NCI-H1436 treated with DMSO at 0.1 percent for 48 hours (cell line): ENCODE measurements around the gene CCNY.
"Not testable (repeated sequence)": the region's sequence is repeated elsewhere in the genome, so short reads cannot be mapped to it uniquely, and the experiment has no call there.

Experiments
- DNase-seq: peaks from one replicate; lab custom pipeline; 2025; lab: John Stamatoyannopoulos, UW

The CCNY gene

GRCh38 chr10:35406003-35406630 lies 69.8 kb downstream of the CCNY start:
- not testable (repeated sequence) for DNase-seq

- DNase-seq = not testable (repeated sequence)
Measured at GRCh38 chr10:35407696-35408095, 71.4 kb downstream of the CCNY start.

GRCh38 chr10:35409094-35409582 lies 72.8 kb downstream of the CCNY start:
- DNase-seq = no peak

GRCh38 chr10:35409808-35410207 lies 73.5 kb downstream of the CCNY start:
- no peak for DNase-seq

- DNase-seq = no peak
Measured at GRCh38 chr10:35412003-35412723, 75.9 kb downstream of the CCNY start.

- DNase-seq = no peak
Measured at GRCh38 chr10:35412900-35413491, 76.7 kb downstream of the CCNY start.

GRCh38 chr10:35413985-35414861 lies 77.9 kb downstream of the CCNY start:
- DNase-seq = no peak

GRCh38 chr10:35415505-35415904 lies 79.2 kb downstream of the CCNY start:
- DNase-seq = no peak

GRCh38 chr10:35416619-35417312 lies 80.5 kb downstream of the CCNY start:
- DNase-seq = no peak

- DNase-seq = no peak
Measured at GRCh38 chr10:35417313-35417625, 81.0 kb downstream of the CCNY start.

GRCh38 chr10:35417795-35418194 lies 81.5 kb downstream of the CCNY start:
- DNase-seq = no peak

GRCh38 chr10:35418580-35418979 lies 82.3 kb downstream of the CCNY start:
- DNase-seq = not testable (repeated sequence)

GRCh38 chr10:35420044-35420443 lies 83.7 kb downstream of the CCNY start:
- no peak for DNase-seq

GRCh38 chr10:35420827-35421552 lies 84.7 kb downstream of the CCNY start:
- no peak for DNase-seq

- no peak for DNase-seq
Measured at GRCh38 chr10:35421553-35422178, 85.4 kb downstream of the CCNY start.

- DNase-seq = no peak
Measured at GRCh38 chr10:35422228-35422627, 85.9 kb downstream of the CCNY start.

GRCh38 chr10:35423505-35424306 lies 87.4 kb downstream of the CCNY start:
- no peak for DNase-seq

GRCh38 chr10:35424680-35425285 lies 88.5 kb downstream of the CCNY start:
- DNase-seq = no peak

GRCh38 chr10:35425595-35425994 lies 89.3 kb downstream of the CCNY start:
- DNase-seq = no peak
